GM23248 (cell line): Measurements from ENCODE around the gene SNW1.

ENCODE experiments used
- EZH2 ChIP-seq: fragments of 200-600 bp; sonication (generic); IDR thresholded peaks from 2 replicates; pipeline ENCODE4 v1.6.1; 2018; ENCODE audit warnings: antibody characterized with exemption, mild to moderate bottlenecking; ENCODE audit not compliant: insufficient read depth, poor library complexity, severe bottlenecking
- EZH2phosphoT487 ChIP-seq: fragments of 200-600 bp; sonication (generic); IDR thresholded peaks from 2 replicates; pipeline ENCODE4 v1.6.1; 2018; ENCODE audit warnings: antibody characterized with exemption, moderate library complexity, mild to moderate bottlenecking, low read depth; ENCODE audit not compliant: insufficient read depth

DNA sequence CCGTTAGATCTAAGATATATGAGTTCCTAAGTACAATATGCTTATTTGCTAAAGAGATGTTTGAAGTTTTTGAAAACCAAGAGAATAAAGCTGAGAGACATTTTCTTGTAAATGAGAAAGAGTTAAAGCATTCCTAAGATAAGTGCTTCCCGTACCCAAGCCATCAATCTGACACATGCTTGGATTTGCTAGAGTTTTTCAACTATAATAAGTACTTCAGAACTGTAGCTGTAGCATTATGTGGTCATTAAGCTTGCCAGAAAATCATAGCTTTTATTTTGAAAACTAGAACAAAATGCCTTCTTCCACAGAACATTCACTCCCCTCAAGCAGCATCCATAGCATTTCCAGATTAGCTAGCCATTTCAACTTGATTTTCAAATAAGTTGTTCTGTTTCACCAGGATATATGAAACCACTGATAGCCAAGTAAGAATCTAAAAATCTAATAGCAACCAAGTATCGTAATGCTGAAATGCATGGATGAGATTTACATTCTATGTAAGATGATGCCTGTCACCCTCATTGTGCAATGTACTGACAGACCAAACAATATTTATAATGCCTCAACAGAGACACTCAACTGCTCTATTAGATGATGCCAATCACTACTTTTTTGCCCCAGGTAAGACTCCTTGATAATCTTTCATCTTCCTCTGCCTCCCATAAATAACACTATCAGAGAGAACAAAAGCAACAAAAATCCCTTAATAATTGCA is 8.0 kb downstream of the SNW1 start:
- TF ChIP-seq EZH2phosphoT487 (no peak), EZH2 (no peak)
